WTC11 (cell line): ENCODE data around the gene ITPR2. TPM values are rescaled to one million over a fixed set of nuclear protein-coding genes. Genes with fewer than 3 reads are reported as not detected.

Source experiments
- ATAC-seq: fragments of 200-7000 bp; cut with Tn5 transposase; 2 replicates; pipeline ENCODE4 v1.10.0; 2021; ENCODE audit warnings: mild to moderate bottlenecking, moderate library complexity
- CTCF ChIA-PET: fragments of 300-600 bp; sonication (Branson Sonifier 250); formaldehyde crosslinking; loops from one replicate; lab custom pipeline; 2021; ENCODE audit warnings: antibody characterized with exemption; lab: Charles Lee
- POLR2A ChIA-PET: fragments of 350-600 bp; sonication (Branson Sonifier 250); formaldehyde crosslinking; loops from one replicate; lab custom pipeline; 2021; ENCODE audit warnings: antibody characterized with exemption; lab: Charles Lee
- DNase-seq: peaks from one replicate; pipeline ENCODE4 v3.0.0; 2021; ENCODE audit warnings: low spot score
- H3K27ac Mint-ChIP-seq: 2 replicates; pipeline ENCODE4 v1.8.0; 2021; ENCODE audit warnings: mixed read lengths
- H3K27me3 Mint-ChIP-seq: 2 replicates; pipeline ENCODE4 v1.8.0; 2021; ENCODE audit warnings: low read depth, mild to moderate bottlenecking, moderate library complexity, mixed read lengths
- H3K36me3 Mint-ChIP-seq: 2 replicates; pipeline ENCODE4 v1.8.0; 2021; ENCODE audit warnings: mixed read lengths
- H3K4me1 Mint-ChIP-seq: 2 replicates; pipeline ENCODE4 v1.8.0; 2022; ENCODE audit warnings: mixed read lengths
- H3K4me3 Mint-ChIP-seq: 2 replicates; pipeline ENCODE4 v1.8.0; 2021; ENCODE audit warnings: mild to moderate bottlenecking, moderate library complexity, mixed read lengths
- H3K9me3 Mint-ChIP-seq: 2 replicates; pipeline ENCODE4 v1.8.0; 2021; ENCODE audit warnings: mixed read lengths
- ATF1 ChIP-seq: sonication (generic); formaldehyde crosslinking; IDR thresholded peaks from 2 replicates; pipeline ENCODE4 v1.8.1; 2023; ENCODE audit warnings: mild to moderate bottlenecking, moderate library complexity, missing genetic modification reagents
- CREM ChIP-seq: sonication (generic); formaldehyde crosslinking; IDR thresholded peaks from 2 replicates; pipeline ENCODE4 v1.8.1; 2022; ENCODE audit warnings: mild to moderate bottlenecking, missing genetic modification reagents, moderate library complexity
- ESRRA ChIP-seq: sonication (generic); formaldehyde crosslinking; IDR thresholded peaks from 2 replicates; pipeline ENCODE4 v1.8.1; 2022; ENCODE audit warnings: mild to moderate bottlenecking, missing genetic modification reagents, borderline replicate concordance
- FOXJ3 ChIP-seq: sonication (generic); formaldehyde crosslinking; IDR thresholded peaks from 2 replicates; pipeline ENCODE4 v1.9.0; 2021; ENCODE audit warnings: missing genetic modification reagents, mild to moderate bottlenecking, borderline replicate concordance
- MXD4 ChIP-seq: fragments of 250-450 bp; sonication (Bioruptor Pico); IDR thresholded peaks from 2 replicates; pipeline ENCODE4 v1.8.0; 2021; ENCODE audit warnings: mild to moderate bottlenecking, moderate library complexity, borderline replicate concordance
- MYBL2 ChIP-seq: sonication (generic); formaldehyde crosslinking; IDR thresholded peaks from 2 replicates; pipeline ENCODE4 v1.8.1; 2023; ENCODE audit warnings: mild to moderate bottlenecking, moderate library complexity, missing genetic modification reagents
- NFATC4 ChIP-seq: fragments of 250-450 bp; sonication (Bioruptor Pico); IDR thresholded peaks from 2 replicates; pipeline ENCODE4 v1.9.0; 2021; ENCODE audit warnings: mild to moderate bottlenecking
- NFE2L1 ChIP-seq: sonication (generic); formaldehyde crosslinking; IDR thresholded peaks from 2 replicates; pipeline ENCODE4 v1.8.1; 2023; ENCODE audit warnings: missing genetic modification reagents
- NR1H2 ChIP-seq: sonication (generic); formaldehyde crosslinking; IDR thresholded peaks from 2 replicates; pipeline ENCODE4 v1.9.0; 2021; ENCODE audit warnings: mild to moderate bottlenecking, moderate library complexity, missing genetic modification reagents
- OVOL2 ChIP-seq: fragments of 250-450 bp; sonication (Bioruptor Pico); IDR thresholded peaks from 2 replicates; pipeline ENCODE4 v1.9.0; 2021; ENCODE audit warnings: mild to moderate bottlenecking, borderline replicate concordance
- RORB ChIP-seq: fragments of 250-450 bp; sonication (Bioruptor Pico); IDR thresholded peaks from 2 replicates; pipeline ENCODE4 v1.9.0; 2021; ENCODE audit warnings: mild to moderate bottlenecking
- SMAD3 ChIP-seq: sonication (generic); formaldehyde crosslinking; IDR thresholded peaks from 2 replicates; pipeline ENCODE4 v1.8.0; 2022; ENCODE audit warnings: missing genetic modification reagents, mild to moderate bottlenecking, borderline replicate concordance
- TEAD1 ChIP-seq: sonication (generic); formaldehyde crosslinking; IDR thresholded peaks from 2 replicates; pipeline ENCODE4 v1.8.0; 2022; ENCODE audit warnings: mild to moderate bottlenecking, missing genetic modification reagents
- TP53 ChIP-seq: sonication (generic); formaldehyde crosslinking; IDR thresholded peaks from 2 replicates; pipeline ENCODE4 v1.8.1; 2023; ENCODE audit warnings: mild to moderate bottlenecking, missing genetic modification reagents
- ZNF138 ChIP-seq: sonication (generic); formaldehyde crosslinking; conservative IDR thresholded peaks from 2 replicates; pipeline ENCODE4 v1.8.1; 2022; ENCODE audit warnings: mild to moderate bottlenecking, moderate library complexity, missing genetic modification reagents
- ZNF317 ChIP-seq: sonication (generic); formaldehyde crosslinking; IDR thresholded peaks from 2 replicates; pipeline ENCODE4 v1.8.1; 2023; ENCODE audit warnings: low read depth, mild to moderate bottlenecking, moderate library complexity, missing genetic modification reagents, borderline replicate concordance
- ZNF416 ChIP-seq: fragments of 250-450 bp; sonication (Bioruptor Pico); IDR thresholded peaks from 2 replicates; pipeline ENCODE4 v1.9.0; 2021; ENCODE audit warnings: mild to moderate bottlenecking, inconsistent platforms
- ZNF671 ChIP-seq: fragments of 250-450 bp; sonication (Bioruptor Pico); IDR thresholded peaks from 2 replicates; pipeline ENCODE4 v1.8.0; 2021; ENCODE audit warnings: mild to moderate bottlenecking
- total RNA-seq: library from RNA; stranded (reverse); gene quantifications from 3 replicates; pipeline ENCODE4 v1.2.3, GENCODE V29; 2021
- TF ChIP-seq, protein P1 (sequence below): sonication (generic); formaldehyde crosslinking; IDR thresholded peaks from 2 replicates; pipeline ENCODE4 v1.8.1; 2023; ENCODE audit warnings: mild to moderate bottlenecking, missing genetic modification reagents
- TF ChIP-seq, protein P2 (sequence below): sonication (generic); formaldehyde crosslinking; IDR thresholded peaks from 2 replicates; pipeline ENCODE4 v1.8.1; 2022; ENCODE audit warnings: mild to moderate bottlenecking, moderate library complexity, missing genetic modification reagents
- TF ChIP-seq, protein P3 (sequence below): sonication (generic); formaldehyde crosslinking; IDR thresholded peaks from 2 replicates; pipeline ENCODE4 v1.8.1; 2023; ENCODE audit warnings: mild to moderate bottlenecking, missing genetic modification reagents, moderate library complexity
- TF ChIP-seq, protein P4 (sequence below): sonication (generic); formaldehyde crosslinking; IDR thresholded peaks from 2 replicates; pipeline ENCODE4 v1.8.1; 2023; ENCODE audit warnings: mild to moderate bottlenecking, missing genetic modification reagents, borderline replicate concordance
- TF ChIP-seq, protein P5 (sequence below): sonication (generic); formaldehyde crosslinking; IDR thresholded peaks from 2 replicates; pipeline ENCODE4 v1.8.0; 2022; ENCODE audit warnings: missing genetic modification reagents

ITPR2 gene
- total RNA-seq, 1 experiment from 2014 or later, result 50.7 TPM

DNA sequence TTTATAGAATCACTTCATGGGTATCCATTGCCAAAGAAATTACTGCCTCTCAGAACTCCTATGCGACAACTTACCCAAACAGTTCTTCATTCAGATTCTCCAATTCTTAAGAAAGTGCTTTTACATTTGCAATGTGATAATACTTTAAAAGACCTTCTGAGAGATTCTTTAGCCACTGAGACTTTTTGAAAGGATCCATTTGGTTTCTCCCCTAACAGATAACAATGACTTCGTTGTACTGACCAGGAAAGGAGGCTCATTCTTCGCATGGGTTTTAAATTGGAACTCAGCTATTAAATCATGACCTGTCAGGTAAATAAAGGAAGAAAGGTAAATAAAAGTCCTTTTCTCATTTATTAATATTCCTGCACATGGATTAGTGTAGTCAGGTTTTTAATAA, 14.8 kb downstream of the ITPR2 start:
- ATAC-seq (no peak), DNase-seq (no peak)
- Mint-ChIP-seq H3K36me3 (no peaks in the 10 kb centered on the region), H3K9me3 (no peaks in the 10 kb centered on the region), H3K4me3 (no peak overlapping the region), H3K27ac (no peak overlapping the region), H3K27me3 (no peaks in the 10 kb centered on the region), H3K4me1 (peaks cover 25% of the 10 kb centered on the region)
- ChIA-PET POLR2A (no interaction called here), CTCF (no interaction called here)
- TF ChIP-seq OVOL2 (CRISPR knock-in tag) (no peak), SMAD3 (CRISPR knock-in tag) (no peak), RORB (CRISPR knock-in tag) (no peak), MXD4 (CRISPR knock-in tag) (no peak), NFE2L1 (no peak), ESRRA (CRISPR knock-in tag) (no peak), NFATC4 (CRISPR knock-in tag) (no peak), ZNF416 (CRISPR knock-in tag) (no peak), ATF1 (CRISPR knock-in tag) (no peak), ZNF671 (CRISPR knock-in tag) (no peak), ZNF317 (CRISPR knock-in tag) (no peak), MYBL2 (CRISPR knock-in tag) (no peak), TP53 (no peak), NR1H2 (CRISPR knock-in tag) (no peak), ZNF138 (no peak)
- TF ChIP-seq, protein P1, sequence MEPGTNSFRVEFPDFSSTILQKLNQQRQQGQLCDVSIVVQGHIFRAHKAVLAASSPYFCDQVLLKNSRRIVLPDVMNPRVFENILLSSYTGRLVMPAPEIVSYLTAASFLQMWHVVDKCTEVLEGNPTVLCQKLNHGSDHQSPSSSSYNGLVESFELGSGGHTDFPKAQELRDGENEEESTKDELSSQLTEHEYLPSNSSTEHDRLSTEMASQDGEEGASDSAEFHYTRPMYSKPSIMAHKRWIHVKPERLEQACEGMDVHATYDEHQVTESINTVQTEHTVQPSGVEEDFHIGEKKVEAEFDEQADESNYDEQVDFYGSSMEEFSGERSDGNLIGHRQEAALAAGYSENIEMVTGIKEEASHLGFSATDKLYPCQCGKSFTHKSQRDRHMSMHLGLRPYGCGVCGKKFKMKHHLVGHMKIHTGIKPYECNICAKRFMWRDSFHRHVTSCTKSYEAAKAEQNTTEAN (CRISPR knock-in tag), result no peak
- TF ChIP-seq, protein P2, sequence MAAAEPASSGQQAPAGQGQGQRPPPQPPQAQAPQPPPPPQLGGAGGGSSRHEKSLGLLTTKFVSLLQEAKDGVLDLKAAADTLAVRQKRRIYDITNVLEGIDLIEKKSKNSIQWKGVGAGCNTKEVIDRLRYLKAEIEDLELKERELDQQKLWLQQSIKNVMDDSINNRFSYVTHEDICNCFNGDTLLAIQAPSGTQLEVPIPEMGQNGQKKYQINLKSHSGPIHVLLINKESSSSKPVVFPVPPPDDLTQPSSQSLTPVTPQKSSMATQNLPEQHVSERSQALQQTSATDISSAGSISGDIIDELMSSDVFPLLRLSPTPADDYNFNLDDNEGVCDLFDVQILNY (CRISPR knock-in tag), result no peak
- TF ChIP-seq, protein P3, sequence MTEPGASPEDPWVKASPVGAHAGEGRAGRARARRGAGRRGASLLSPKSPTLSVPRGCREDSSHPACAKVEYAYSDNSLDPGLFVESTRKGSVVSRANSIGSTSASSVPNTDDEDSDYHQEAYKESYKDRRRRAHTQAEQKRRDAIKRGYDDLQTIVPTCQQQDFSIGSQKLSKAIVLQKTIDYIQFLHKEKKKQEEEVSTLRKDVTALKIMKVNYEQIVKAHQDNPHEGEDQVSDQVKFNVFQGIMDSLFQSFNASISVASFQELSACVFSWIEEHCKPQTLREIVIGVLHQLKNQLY, result no peak
- TF ChIP-seq, protein P4, sequence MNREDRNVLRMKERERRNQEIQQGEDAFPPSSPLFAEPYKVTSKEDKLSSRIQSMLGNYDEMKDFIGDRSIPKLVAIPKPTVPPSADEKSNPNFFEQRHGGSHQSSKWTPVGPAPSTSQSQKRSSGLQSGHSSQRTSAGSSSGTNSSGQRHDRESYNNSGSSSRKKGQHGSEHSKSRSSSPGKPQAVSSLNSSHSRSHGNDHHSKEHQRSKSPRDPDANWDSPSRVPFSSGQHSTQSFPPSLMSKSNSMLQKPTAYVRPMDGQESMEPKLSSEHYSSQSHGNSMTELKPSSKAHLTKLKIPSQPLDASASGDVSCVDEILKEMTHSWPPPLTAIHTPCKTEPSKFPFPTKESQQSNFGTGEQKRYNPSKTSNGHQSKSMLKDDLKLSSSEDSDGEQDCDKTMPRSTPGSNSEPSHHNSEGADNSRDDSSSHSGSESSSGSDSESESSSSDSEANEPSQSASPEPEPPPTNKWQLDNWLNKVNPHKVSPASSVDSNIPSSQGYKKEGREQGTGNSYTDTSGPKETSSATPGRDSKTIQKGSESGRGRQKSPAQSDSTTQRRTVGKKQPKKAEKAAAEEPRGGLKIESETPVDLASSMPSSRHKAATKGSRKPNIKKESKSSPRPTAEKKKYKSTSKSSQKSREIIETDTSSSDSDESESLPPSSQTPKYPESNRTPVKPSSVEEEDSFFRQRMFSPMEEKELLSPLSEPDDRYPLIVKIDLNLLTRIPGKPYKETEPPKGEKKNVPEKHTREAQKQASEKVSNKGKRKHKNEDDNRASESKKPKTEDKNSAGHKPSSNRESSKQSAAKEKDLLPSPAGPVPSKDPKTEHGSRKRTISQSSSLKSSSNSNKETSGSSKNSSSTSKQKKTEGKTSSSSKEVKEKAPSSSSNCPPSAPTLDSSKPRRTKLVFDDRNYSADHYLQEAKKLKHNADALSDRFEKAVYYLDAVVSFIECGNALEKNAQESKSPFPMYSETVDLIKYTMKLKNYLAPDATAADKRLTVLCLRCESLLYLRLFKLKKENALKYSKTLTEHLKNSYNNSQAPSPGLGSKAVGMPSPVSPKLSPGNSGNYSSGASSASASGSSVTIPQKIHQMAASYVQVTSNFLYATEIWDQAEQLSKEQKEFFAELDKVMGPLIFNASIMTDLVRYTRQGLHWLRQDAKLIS, result no peak

DNA sequence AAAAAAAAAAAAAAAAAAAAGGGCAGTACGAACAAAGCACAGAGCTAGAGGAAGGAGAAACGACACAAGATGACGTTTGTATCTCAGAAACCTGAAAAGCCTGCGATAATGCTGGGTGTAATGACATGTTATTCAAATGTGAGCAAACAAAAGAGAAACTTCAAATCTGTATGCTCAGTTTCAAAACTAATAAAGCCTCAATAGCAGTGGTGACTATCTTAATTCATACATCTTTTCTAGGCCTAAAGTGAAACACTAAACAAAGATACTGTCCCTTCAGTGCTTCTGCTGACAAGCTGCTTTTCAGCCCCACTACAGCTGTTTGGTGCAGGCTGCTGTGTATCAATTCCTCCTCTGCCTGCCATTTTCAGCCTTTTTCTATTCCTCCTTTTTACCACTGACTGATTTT, 15.8 kb downstream of the ITPR2 start:
- peak overlapping the region; percentile 2; the same call in 1 of the 2 replicates for H3K27ac Mint-ChIP-seq
- no peak for DNase-seq
- ChIA-PET POLR2A (no interaction called here), CTCF (no interaction called here)
- H3K4me3 Mint-ChIP-seq, result no peak overlapping the region
- peaks cover 3% of the 10 kb centered on the region for H3K36me3 Mint-ChIP-seq
- peaks cover 17% of the 10 kb centered on the region for H3K4me1 Mint-ChIP-seq
- no peak for ATAC-seq
- TF ChIP-seq TEAD1, result no peak
- no peak for TF ChIP-seq FOXJ3 (CRISPR knock-in tag)
- no peak for TF ChIP-seq ZNF138
- TF ChIP-seq, protein P5, sequence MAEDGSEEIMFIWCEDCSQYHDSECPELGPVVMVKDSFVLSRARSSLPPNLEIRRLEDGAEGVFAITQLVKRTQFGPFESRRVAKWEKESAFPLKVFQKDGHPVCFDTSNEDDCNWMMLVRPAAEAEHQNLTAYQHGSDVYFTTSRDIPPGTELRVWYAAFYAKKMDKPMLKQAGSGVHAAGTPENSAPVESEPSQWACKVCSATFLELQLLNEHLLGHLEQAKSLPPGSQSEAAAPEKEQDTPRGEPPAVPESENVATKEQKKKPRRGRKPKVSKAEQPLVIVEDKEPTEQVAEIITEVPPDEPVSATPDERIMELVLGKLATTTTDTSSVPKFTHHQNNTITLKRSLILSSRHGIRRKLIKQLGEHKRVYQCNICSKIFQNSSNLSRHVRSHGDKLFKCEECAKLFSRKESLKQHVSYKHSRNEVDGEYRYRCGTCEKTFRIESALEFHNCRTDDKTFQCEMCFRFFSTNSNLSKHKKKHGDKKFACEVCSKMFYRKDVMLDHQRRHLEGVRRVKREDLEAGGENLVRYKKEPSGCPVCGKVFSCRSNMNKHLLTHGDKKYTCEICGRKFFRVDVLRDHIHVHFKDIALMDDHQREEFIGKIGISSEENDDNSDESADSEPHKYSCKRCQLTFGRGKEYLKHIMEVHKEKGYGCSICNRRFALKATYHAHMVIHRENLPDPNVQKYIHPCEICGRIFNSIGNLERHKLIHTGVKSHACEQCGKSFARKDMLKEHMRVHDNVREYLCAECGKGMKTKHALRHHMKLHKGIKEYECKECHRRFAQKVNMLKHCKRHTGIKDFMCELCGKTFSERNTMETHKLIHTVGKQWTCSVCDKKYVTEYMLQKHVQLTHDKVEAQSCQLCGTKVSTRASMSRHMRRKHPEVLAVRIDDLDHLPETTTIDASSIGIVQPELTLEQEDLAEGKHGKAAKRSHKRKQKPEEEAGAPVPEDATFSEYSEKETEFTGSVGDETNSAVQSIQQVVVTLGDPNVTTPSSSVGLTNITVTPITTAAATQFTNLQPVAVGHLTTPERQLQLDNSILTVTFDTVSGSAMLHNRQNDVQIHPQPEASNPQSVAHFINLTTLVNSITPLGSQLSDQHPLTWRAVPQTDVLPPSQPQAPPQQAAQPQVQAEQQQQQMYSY (CRISPR knock-in tag), result no peak
- TF ChIP-seq CREM (CRISPR knock-in tag), result no peak
- no peak for TF ChIP-seq RORB (CRISPR knock-in tag)
- TF ChIP-seq, protein P2 (CRISPR knock-in tag), result no peak
- no peak for TF ChIP-seq TP53
- H3K27me3 Mint-ChIP-seq, result no peaks in the 10 kb centered on the region
- H3K9me3 Mint-ChIP-seq, result peaks cover 3% of the 10 kb centered on the region
